Stimulated activated naive CD8-positive, alpha-beta T cell treated with anti-CD3 and anti-CD28 coated beads, Interleukin-15, amount 100 ng/mL, for 72 hours (primary cell): Measurements from ENCODE around the gene FANCB.

Source experiments
- ATAC-seq: fragments of 150-1000 bp; cut with Tn5 transposase; 2 replicates; pipeline ENCODE4 v1.10.0; 2021; ENCODE audit warnings: mild to moderate bottlenecking, moderate library complexity
- DNase-seq, 2 donors: peaks; one replicate each; pipeline ENCODE4 v3.0.0; 2021 to 2022
- H3K27ac Mint-ChIP-seq, 2 donors: one replicate each; pipeline ENCODE4 v1.8.0; 2022; ENCODE audit warnings: mild to moderate bottlenecking in 2 of 2, mixed read lengths in 2 of 2, moderate library complexity in 2 of 2
- H3K27me3 Mint-ChIP-seq: one replicate; pipeline ENCODE4 v1.8.0; 2022; ENCODE audit warnings: mixed read lengths
- H3K4me1 Mint-ChIP-seq: one replicate; pipeline ENCODE4 v1.8.0; 2022; ENCODE audit warnings: mild to moderate bottlenecking, mixed read lengths
- H3K4me3 Mint-ChIP-seq, 2 donors: one replicate each; pipeline ENCODE4 v1.8.0; 2022; ENCODE audit warnings: mild to moderate bottlenecking in 2 of 2, mixed read lengths in 2 of 2, moderate library complexity in 1 of 2
- H3K9me3 Mint-ChIP-seq, 2 donors: one replicate each; pipeline ENCODE4 v1.8.0; 2022; ENCODE audit warnings: mixed read lengths in 2 of 2

FANCB gene

GRCh38 chrX:14873676-14874049 lies 794 bp upstream of the FANCB start:
- Mint-ChIP-seq H3K4me1 (peaks cover 19% of the 10 kb centered on the region), H3K27ac (peak overlapping the region; percentile 89 to 92), H3K27me3 (no peaks in the 10 kb centered on the region), H3K4me3 (peak overlapping the region; percentile 80 to 91), H3K9me3 (no peaks in the 10 kb centered on the region)
- no peak for ATAC-seq
- DNase-seq, result no peak

- peaks cover 19% of the 10 kb centered on the region for H3K4me1 Mint-ChIP-seq
- H3K27ac Mint-ChIP-seq, result peak overlapping the region; percentile 89 to 92
- peak overlapping the region; percentile 80 to 91 for H3K4me3 Mint-ChIP-seq
- ATAC-seq (no peak), DNase-seq (peak in 1 of 2 donors; percentile 11)
- H3K27me3 Mint-ChIP-seq, result no peaks in the 10 kb centered on the region
- H3K9me3 Mint-ChIP-seq, result no peaks in the 10 kb centered on the region
Measured at GRCh38 chrX:14872355-14872754, 514 bp downstream of the FANCB start.

- ATAC-seq, result no peak
- DNase-seq, result no peak
- H3K27me3 Mint-ChIP-seq, result no peaks in the 10 kb centered on the region
- H3K27ac Mint-ChIP-seq, result no peak overlapping the region
- H3K4me1 Mint-ChIP-seq, result peaks cover 19% of the 10 kb centered on the region
- peak overlapping the region; percentile 51 to 80 for H3K4me3 Mint-ChIP-seq
- H3K9me3 Mint-ChIP-seq, result no peaks in the 10 kb centered on the region
Measured at GRCh38 chrX:14871767-14872166, 1.1 kb downstream of the FANCB start.

GRCh38 chrX:14865201-14865600 lies 7.7 kb downstream of the FANCB start:
- Mint-ChIP-seq H3K9me3 (no peaks in the 10 kb centered on the region), H3K27ac (no peak overlapping the region), H3K27me3 (no peaks in the 10 kb centered on the region), H3K4me3 (no peak overlapping the region), H3K4me1 (peaks cover 5% of the 10 kb centered on the region)
- no peak for DNase-seq
- ATAC-seq, result no peak

GRCh38 chrX:14864631-14865030 lies 8.2 kb downstream of the FANCB start:
- Mint-ChIP-seq H3K9me3 (no peaks in the 10 kb centered on the region), H3K4me3 (no peak overlapping the region), H3K27me3 (no peaks in the 10 kb centered on the region), H3K4me1 (peaks cover 4% of the 10 kb centered on the region), H3K27ac (no peak overlapping the region)
- ATAC-seq, result no peak
- DNase-seq, result no peak

GRCh38 chrX:14851526-14851925 lies 21.3 kb downstream of the FANCB start:
- H3K4me3 Mint-ChIP-seq, result no peak overlapping the region
- DNase-seq (no peak), ATAC-seq (no peak)

GRCh38 chrX:14843666-14844065 lies 29.2 kb downstream of the FANCB start:
- Mint-ChIP-seq H3K4me1 (no peaks in the 10 kb centered on the region), H3K27ac (no peak overlapping the region)

More at GRCh38 chrX:14851526-14851925, 21.3 kb downstream of the FANCB start:
- no peaks in the 10 kb centered on the region for H3K9me3 Mint-ChIP-seq
- no peaks in the 10 kb centered on the region for H3K4me1 Mint-ChIP-seq
- no peaks in the 10 kb centered on the region for H3K27me3 Mint-ChIP-seq
- H3K27ac Mint-ChIP-seq, result no peak overlapping the region

GRCh38 chrX:14837155-14837554 lies 35.7 kb downstream of the FANCB start:
- H3K4me1 Mint-ChIP-seq, result no peaks in the 10 kb centered on the region
- no peak for DNase-seq
- no peak overlapping the region for H3K4me3 Mint-ChIP-seq
- no peaks in the 10 kb centered on the region for H3K9me3 Mint-ChIP-seq
- H3K27me3 Mint-ChIP-seq, result no peaks in the 10 kb centered on the region
- ATAC-seq, result no peak
- no peak overlapping the region for H3K27ac Mint-ChIP-seq

More at GRCh38 chrX:14843666-14844065, 29.2 kb downstream of the FANCB start:
- DNase-seq, result no peak
- Mint-ChIP-seq H3K9me3 (no peaks in the 10 kb centered on the region), H3K4me3 (no peak overlapping the region), H3K27me3 (no peaks in the 10 kb centered on the region)
- no peak for ATAC-seq

- H3K27ac Mint-ChIP-seq, result no peak overlapping the region
- no peaks in the 10 kb centered on the region for H3K4me1 Mint-ChIP-seq
- DNase-seq, result no peak
- H3K4me3 Mint-ChIP-seq, result no peak overlapping the region
- no peaks in the 10 kb centered on the region for H3K27me3 Mint-ChIP-seq
- no peak for ATAC-seq
- H3K9me3 Mint-ChIP-seq, result peaks cover 0 to 5% of the 10 kb centered on the region in 2 donors
Measured at GRCh38 chrX:14832586-14832985, 40.3 kb downstream of the FANCB start.

GRCh38 chrX:14832151-14832550 lies 40.7 kb downstream of the FANCB start:
- no peak overlapping the region for H3K27ac Mint-ChIP-seq
- no peak for ATAC-seq
- no peaks in the 10 kb centered on the region for H3K27me3 Mint-ChIP-seq
- no peaks in the 10 kb centered on the region for H3K4me1 Mint-ChIP-seq
- peaks cover 0 to 5% of the 10 kb centered on the region in 2 donors for H3K9me3 Mint-ChIP-seq
- no peak for DNase-seq
- no peak overlapping the region for H3K4me3 Mint-ChIP-seq

GRCh38 chrX:14829643-14830042 lies 43.2 kb downstream of the FANCB start:
- Mint-ChIP-seq H3K27me3 (peaks cover 7% of the 10 kb centered on the region), H3K27ac (no peak overlapping the region), H3K4me3 (no peak overlapping the region), H3K9me3 (peaks cover 0 to 5% of the 10 kb centered on the region in 2 donors), H3K4me1 (no peaks in the 10 kb centered on the region)
- ATAC-seq, result no peak
- no peak for DNase-seq

- Mint-ChIP-seq H3K4me1 (no peaks in the 10 kb centered on the region), H3K27me3 (peaks cover 7% of the 10 kb centered on the region), H3K9me3 (peaks cover 0 to 5% of the 10 kb centered on the region in 2 donors), H3K27ac (no peak overlapping the region), H3K4me3 (no peak overlapping the region)
- DNase-seq (no peak), ATAC-seq (no peak)
Measured at GRCh38 chrX:14826319-14826718, 46.5 kb downstream of the FANCB start.

- Mint-ChIP-seq H3K27me3 (peaks cover 7% of the 10 kb centered on the region), H3K9me3 (peaks cover 0 to 5% of the 10 kb centered on the region in 2 donors), H3K4me3 (no peak overlapping the region), H3K27ac (no peak overlapping the region), H3K4me1 (no peaks in the 10 kb centered on the region)
- DNase-seq (no peak), ATAC-seq (no peak)
Measured at GRCh38 chrX:14825851-14826250, 47.0 kb downstream of the FANCB start.

GRCh38 chrX:14819769-14820168 lies 53.1 kb downstream of the FANCB start:
- Mint-ChIP-seq H3K27ac (peak overlapping the region in 1 of 2 donors; percentile 77), H3K9me3 (peaks cover 6 to 16% of the 10 kb centered on the region in 2 donors), H3K4me3 (no peak overlapping the region), H3K27me3 (no peaks in the 10 kb centered on the region), H3K4me1 (no peaks in the 10 kb centered on the region)
- DNase-seq (no peak), ATAC-seq (no peak)

GRCh38 chrX:14817571-14817970 lies 55.3 kb downstream of the FANCB start:
- H3K27ac Mint-ChIP-seq, result no peak overlapping the region
- H3K27me3 Mint-ChIP-seq, result no peaks in the 10 kb centered on the region
- ATAC-seq (no peak), DNase-seq (no peak)
- H3K9me3 Mint-ChIP-seq, result peaks cover 6 to 16% of the 10 kb centered on the region in 2 donors
- no peak overlapping the region for H3K4me3 Mint-ChIP-seq
- H3K4me1 Mint-ChIP-seq, result no peaks in the 10 kb centered on the region

- DNase-seq (no peak), ATAC-seq (no peak)
- H3K27me3 Mint-ChIP-seq, result no peaks in the 10 kb centered on the region
- no peak overlapping the region for H3K4me3 Mint-ChIP-seq
- peaks cover 9% of the 10 kb centered on the region for H3K4me1 Mint-ChIP-seq
- H3K27ac Mint-ChIP-seq, result no peak overlapping the region
- peaks cover 11 to 15% of the 10 kb centered on the region in 2 donors for H3K9me3 Mint-ChIP-seq
Measured at GRCh38 chrX:14802943-14803710, 69.7 kb downstream of the FANCB start.

- Mint-ChIP-seq H3K4me1 (peaks cover 9% of the 10 kb centered on the region), H3K4me3 (no peak overlapping the region), H3K27me3 (no peaks in the 10 kb centered on the region), H3K9me3 (peaks cover 11 to 15% of the 10 kb centered on the region in 2 donors), H3K27ac (no peak overlapping the region)
- ATAC-seq (no peak), DNase-seq (no peak)
Measured at GRCh38 chrX:14801136-14801535, 71.7 kb downstream of the FANCB start.
